ENCODE data around the gene EPSTI1.

The EPSTI1 gene

DNA sequence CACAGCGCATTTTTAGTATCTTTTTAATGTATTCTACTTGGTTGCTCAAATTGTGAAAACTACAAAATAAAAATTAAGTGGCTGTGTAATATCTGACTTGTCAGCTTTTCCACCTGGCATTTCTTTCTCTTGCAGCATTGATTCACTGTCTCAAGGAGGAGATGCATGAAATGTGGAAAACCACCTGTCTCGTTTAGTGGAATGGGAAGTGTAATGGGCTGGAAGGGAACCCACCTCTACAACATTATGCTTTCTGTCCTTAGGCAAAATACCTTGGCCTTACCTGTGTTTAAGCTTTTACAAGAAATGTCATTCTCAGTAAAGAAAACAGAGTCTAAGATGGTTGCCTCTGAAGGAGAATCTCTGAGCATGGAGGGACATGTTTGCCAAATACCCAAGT is 142.8 kb downstream of the EPSTI1 start:
- no peak for DNase-seq (ENCODE audit: low spot score)

DNA sequence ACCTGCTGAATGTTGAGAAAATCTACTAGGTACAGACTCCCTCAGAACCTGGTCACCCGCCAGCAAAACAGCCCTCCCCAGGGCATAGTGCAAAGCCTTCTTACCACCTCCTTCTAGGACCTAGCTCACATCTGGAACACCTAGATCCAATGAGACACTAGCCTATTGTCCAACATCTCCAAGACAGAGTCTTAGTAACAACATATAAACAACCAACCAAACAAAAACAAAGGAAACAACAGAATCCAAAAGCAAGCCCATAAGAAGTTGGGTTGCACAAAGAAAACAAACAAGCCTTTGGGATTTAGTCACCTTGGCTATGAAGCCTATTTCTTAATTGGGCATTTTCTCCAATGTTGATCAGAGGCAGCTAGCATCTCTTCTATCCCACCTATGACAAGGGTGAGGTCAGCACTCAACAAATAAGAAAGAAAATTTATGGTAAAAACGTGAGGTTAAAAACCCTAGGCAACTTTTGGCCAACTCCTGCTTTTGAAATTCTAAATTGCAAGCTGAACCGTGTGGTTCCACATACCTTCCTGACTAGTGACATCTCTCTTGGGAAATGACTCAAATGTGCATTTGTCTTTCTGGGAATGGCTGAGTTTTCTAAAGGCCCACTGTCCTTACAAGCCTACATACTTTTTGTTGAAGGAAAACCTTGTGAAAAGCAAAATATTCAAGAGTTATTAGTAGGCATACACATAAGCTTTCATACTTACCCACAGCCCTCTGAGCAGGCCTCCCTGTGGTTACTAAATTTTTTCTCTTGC is 144.0 kb downstream of the EPSTI1 start:
- no peak for DNase-seq (ENCODE audit: low spot score)

DNA sequence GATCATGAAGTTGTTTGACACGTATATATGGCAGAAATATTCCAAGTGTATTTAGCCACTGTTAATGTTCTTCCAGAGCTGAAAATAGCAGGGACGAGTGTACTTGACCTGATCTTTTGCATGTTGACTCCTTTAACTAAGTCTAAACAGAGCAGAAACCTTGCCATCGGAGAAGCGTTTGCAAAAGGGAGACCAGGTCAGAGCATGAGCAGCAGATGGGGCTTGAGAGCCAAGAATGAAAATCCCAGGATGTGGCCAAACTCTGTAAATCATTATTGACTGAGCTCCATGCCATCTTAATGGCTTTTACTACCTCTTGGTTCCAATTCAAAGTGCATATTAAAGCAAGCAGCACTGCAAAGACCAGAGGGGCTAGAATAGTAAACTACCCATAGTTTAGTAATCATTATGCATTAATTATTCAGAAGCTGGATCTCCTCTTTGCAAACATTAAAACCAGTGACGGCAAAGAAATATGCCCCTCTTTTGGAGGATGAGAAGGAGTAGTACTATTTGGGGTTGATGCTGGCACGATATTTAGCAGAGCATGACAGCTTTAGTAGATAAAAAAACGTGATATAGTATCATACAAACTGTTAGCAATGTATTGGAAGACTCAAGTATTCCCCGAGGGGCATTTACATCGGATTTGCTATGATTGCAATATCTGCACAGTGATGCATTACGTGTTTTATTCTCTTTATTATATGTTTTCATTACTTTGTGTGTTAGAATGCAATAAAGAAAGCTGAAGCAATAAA is 154.9 kb downstream of the EPSTI1 start:
- DNase-seq (ENCODE audit: low spot score) = no peak
